A673 (cell line): Measurements from ENCODE around the gene CUBN. TPM values are rescaled to one million over a fixed set of nuclear protein-coding genes. Genes with fewer than 3 reads are reported as not detected.

Experiments used
- BruUV-seq: library from RNA; stranded (reverse); fragments of 400-500 nt; replicated peaks from 2 replicates; lab custom pipeline; 2021; lab: Mats Ljungman, UMichigan
- CTCF ChIA-PET: fragments of 300-600 bp; sonication (Branson Sonifier 250); formaldehyde crosslinking; loops from one replicate; lab custom pipeline; 2022; ENCODE audit warnings: antibody characterized with exemption; lab: Charles Lee
- POLR2A ChIA-PET: fragments of 300-600 bp; sonication (Branson Sonifier 250); formaldehyde crosslinking; loops from one replicate; lab custom pipeline; 2022; ENCODE audit warnings: antibody characterized with exemption; ENCODE audit not compliant: low non-redundant PET; lab: Charles Lee
- DNase-seq: peaks from one replicate; pipeline ENCODE4 v3.0.0-alpha.2; 2015; ENCODE audit warnings: low spot score
- H3K27ac ChIP-seq: fragments of 200-600 bp; sonication (generic); 2 replicates; pipeline ENCODE4 v1.5.1; 2016; ENCODE audit warnings: mixed run types, low read depth, mild to moderate bottlenecking, mixed read lengths, antibody characterized with exemption, low read length; ENCODE audit not compliant: poor library complexity, severe bottlenecking
- H3K27me3 ChIP-seq: fragments of 200-600 bp; sonication (generic); replicated peaks from 2 replicates; pipeline ENCODE4 v1.6.1; 2017; ENCODE audit warnings: mixed run types, low read depth, mild to moderate bottlenecking, mixed read lengths, antibody characterized with exemption, low read length; ENCODE audit not compliant: insufficient read depth, poor library complexity
- H3K36me3 ChIP-seq: fragments of 200-600 bp; sonication (generic); 2 replicates; pipeline ENCODE4 v1.6.1; 2016; ENCODE audit warnings: mixed run types, mild to moderate bottlenecking, mixed read lengths, antibody characterized with exemption, low read length; ENCODE audit not compliant: insufficient read depth, poor library complexity, severe bottlenecking
- H3K4me1 ChIP-seq: fragments of 200-600 bp; sonication (generic); 2 replicates; pipeline ENCODE4 v1.6.1; 2017; ENCODE audit warnings: mixed run types, mild to moderate bottlenecking, mixed read lengths, antibody characterized with exemption, low read length; ENCODE audit not compliant: insufficient read depth, poor library complexity, severe bottlenecking
- H3K4me3 ChIP-seq: fragments of 200-600 bp; sonication (generic); 2 replicates; pipeline ENCODE4 v1.5.1; 2016; ENCODE audit warnings: low read depth, mixed run types, mild to moderate bottlenecking, mixed read lengths, low read length; ENCODE audit not compliant: poor library complexity, severe bottlenecking
- H3K9me3 ChIP-seq: fragments of 200-600 bp; sonication (generic); 2 replicates; pipeline ENCODE4 v1.6.1; 2016; ENCODE audit warnings: mixed run types, low read depth, mild to moderate bottlenecking, mixed read lengths, antibody characterized with exemption, low read length; ENCODE audit not compliant: poor library complexity, severe bottlenecking
- CTCF ChIP-seq: fragments of 300-800, 200-600 bp; sonication (generic); conservative IDR thresholded peaks from 2 replicates; pipeline ENCODE4 v1.5.1; 2017; ENCODE audit warnings: low read depth, mild to moderate bottlenecking, antibody characterized with exemption, low read length, moderate library complexity, mixed read lengths
- EZH2 ChIP-seq: fragments of 200-600 bp; sonication (generic); IDR thresholded peaks from 2 replicates; pipeline ENCODE4 v1.6.1; 2017; ENCODE audit warnings: borderline replicate concordance, low read depth, mild to moderate bottlenecking, mixed read lengths, antibody characterized with exemption, low read length; ENCODE audit not compliant: poor library complexity, severe bottlenecking
- intact Hi-C: fragments of 100-400 bp; cut with micrococcal nuclease; formaldehyde crosslinking; loops from one replicate; pipeline ENCODE4 v1.10.0; 2022; ENCODE audit not compliant: unreplicated experiment
- total RNA-seq: library from RNA; stranded (reverse); gene quantifications from 2 replicates; pipeline ENCODE4 v1.2.3, GENCODE V29; 2021

Gene CUBN
- total RNA-seq, 1 experiment from 2014 or later: 3.4 TPM

- intact Hi-C loops: no loop called here
- no peak overlapping the region for H3K27ac ChIP-seq
- H3K9me3 ChIP-seq: no peaks in the 10 kb centered on the region
- no peak for TF ChIP-seq CTCF
- TF ChIP-seq EZH2: no peak
- BruUV-seq: no TSS peak
- peaks cover 12% of the 10 kb centered on the region for H3K4me1 ChIP-seq
- no peak overlapping the region for H3K4me3 ChIP-seq
- CTCF ChIA-PET: no interaction called here
- no peaks in the 10 kb centered on the region for H3K27me3 ChIP-seq
- no peak for DNase-seq
- no peaks in the 10 kb centered on the region for H3K36me3 ChIP-seq
- POLR2A ChIA-PET: no interaction called here
These were observed 14.4 kb upstream of the CUBN start for GRCh38 chr10:17144032-17144431.

- H3K27ac ChIP-seq: no peak overlapping the region
- intact Hi-C loops: no loop called here
- POLR2A ChIA-PET: no interaction called here
These were observed 13.6 kb upstream of the CUBN start for GRCh38 chr10:17143055-17143690.

GRCh38 chr10:17141504-17142229, 12.1 kb upstream of the CUBN start:
- intact Hi-C loops: no loop called here
- Histone ChIP-seq H3K4me3 (no peak overlapping the region), H3K27ac (no peak overlapping the region), H3K27me3 (no peaks in the 10 kb centered on the region), H3K9me3 (no peaks in the 10 kb centered on the region), H3K4me1 (peaks cover 22% of the 10 kb centered on the region), H3K36me3 (no peaks in the 10 kb centered on the region)
- TF ChIP-seq EZH2 (no peak), CTCF (no peak)
- no peak for DNase-seq
- ChIA-PET CTCF (interaction anchor here (0.6 kb wide), 1 partner anchor 114 kb away, joined by 4 read pairs; no protein-coding TSS in a partner anchor), POLR2A (no interaction called here)
- no TSS peak for BruUV-seq

More at GRCh38 chr10:17143055-17143690, 13.6 kb upstream of the CUBN start:
- Histone ChIP-seq H3K4me3 (no peak overlapping the region), H3K27me3 (no peaks in the 10 kb centered on the region), H3K4me1 (peaks cover 20% of the 10 kb centered on the region), H3K9me3 (no peaks in the 10 kb centered on the region), H3K36me3 (no peaks in the 10 kb centered on the region)
- TF ChIP-seq CTCF (no peak), EZH2 (no peak)
- no peak for DNase-seq
- no TSS peak for BruUV-seq
- CTCF ChIA-PET: no interaction called here
